Right lobe of liver (tissue), 6 donors: ENCODE measurements around the gene GJB2. TPM values are rescaled to one million over a fixed set of nuclear protein-coding genes. Genes with fewer than 3 reads are reported as not detected.

Experiments
- ATAC-seq, 4 donors: fragments of 200-7000 bp; cut with Tn5 transposase; one replicate each; pipeline ENCODE4 v1.9.1; 2020; ENCODE audit warnings: mild to moderate bottlenecking in 4 of 4, moderate library complexity in 4 of 4
- DNase-seq, 3 donors: peaks; one replicate each; pipeline ENCODE4 v3.0.0-alpha.2; 2020
- H3K27ac ChIP-seq, 3 donors: fragments of 200-600 bp; one replicate each; pipeline ENCODE4 v1.8.0; 2022
- H3K27me3 ChIP-seq, 2 donors: fragments of 200-600 bp; one replicate each; pipeline ENCODE4 v1.8.0; 2022
- H3K36me3 ChIP-seq, 4 donors: fragments of 200-600 bp; sonication (generic) in 1 of 4; one replicate each; pipeline versions ENCODE4 v1.5.1 to v1.8.0; 2017 to 2022; ENCODE audit warnings: control low read depth in 1 of 4
- H3K4me1 ChIP-seq, 4 donors: fragments of 200-600 bp; sonication (generic) in 1 of 4; one replicate each; pipeline versions ENCODE4 v1.5.1 to v1.8.0; 2017 to 2022; ENCODE audit warnings: control low read depth in 1 of 4
- H3K4me3 ChIP-seq, 3 donors: fragments of 200-600 bp; one replicate each; pipeline ENCODE4 v1.8.0; 2022
- H3K9me3 ChIP-seq, 4 donors: fragments of 200-600 bp; sonication (generic) in 1 of 4; one replicate each; pipeline versions ENCODE4 v1.5.1 to v1.8.0; 2017 to 2022; ENCODE audit warnings: control low read depth in 1 of 4
- POLR2A ChIP-seq: fragments of 450-650 bp; IDR thresholded peaks from one replicate; pipeline ENCODE4 v1.6.1; 2017; ENCODE audit warnings: antibody characterized with exemption, mild to moderate bottlenecking
- WGBS: methylation state at CpG from one replicate; pipeline ENCODE4 v1.1.6; 2018; ENCODE audit warnings: low coverage, low lambda C conversion rate; ENCODE audit not compliant: insufficient coverage; ENCODE audit errors: missing lambda C conversion rate; 5-methylcytosine and 5-hydroxymethylcytosine counted together
- intact Hi-C, 2 donors: fragments of 100-400 bp; cut with DNase I; formaldehyde crosslinking; loops; one replicate each; pipeline versions ENCODE4 v1.11.2 to v1.14.1; 2022
- total RNA-seq, 6 experiments: library from RNA; depleted of rRNA in 2 of 6; stranded (reverse); fragments of >200 nt in 2 of 6; fragmentation: NEBNext Ultra II Directional in 3 of 6; extraction: Animal tissue kit (Norgen Biotek cat#: 25700) in 3 of 6; gene quantifications; one replicate each; pipeline versions ENCODE4 v1.1.0 to v1.2.4, GENCODE V29; 2016 to 2023
- TF ChIP-seq, protein P1 (sequence below), 4 donors: fragments of 200-600 bp in 3 of 4; fragments of 450-650 bp in 1 of 4; IDR thresholded peaks; one replicate each; pipeline versions ENCODE4 v1.5.1 to v1.8.0; 2016 to 2022; ENCODE audit warnings: antibody characterized with exemption in 4 of 4, mild to moderate bottlenecking in 2 of 4
- donor health status: DM: no; HTN: yes; CAD: no.
- donor health status: DM: no; HTN: no; CAD: no.
- donor health status: DM: no; HTN: no; CAD: no.
- donor health status: DM: no; HTN: yes; CAD: no.
- donor health status: DM: no; HTN: yes; CAD: no.

The GJB2 gene
- total RNA-seq, 6 experiments from 2014 or later = 21.8 to 40.0 (median 30.0) TPM

DNA sequence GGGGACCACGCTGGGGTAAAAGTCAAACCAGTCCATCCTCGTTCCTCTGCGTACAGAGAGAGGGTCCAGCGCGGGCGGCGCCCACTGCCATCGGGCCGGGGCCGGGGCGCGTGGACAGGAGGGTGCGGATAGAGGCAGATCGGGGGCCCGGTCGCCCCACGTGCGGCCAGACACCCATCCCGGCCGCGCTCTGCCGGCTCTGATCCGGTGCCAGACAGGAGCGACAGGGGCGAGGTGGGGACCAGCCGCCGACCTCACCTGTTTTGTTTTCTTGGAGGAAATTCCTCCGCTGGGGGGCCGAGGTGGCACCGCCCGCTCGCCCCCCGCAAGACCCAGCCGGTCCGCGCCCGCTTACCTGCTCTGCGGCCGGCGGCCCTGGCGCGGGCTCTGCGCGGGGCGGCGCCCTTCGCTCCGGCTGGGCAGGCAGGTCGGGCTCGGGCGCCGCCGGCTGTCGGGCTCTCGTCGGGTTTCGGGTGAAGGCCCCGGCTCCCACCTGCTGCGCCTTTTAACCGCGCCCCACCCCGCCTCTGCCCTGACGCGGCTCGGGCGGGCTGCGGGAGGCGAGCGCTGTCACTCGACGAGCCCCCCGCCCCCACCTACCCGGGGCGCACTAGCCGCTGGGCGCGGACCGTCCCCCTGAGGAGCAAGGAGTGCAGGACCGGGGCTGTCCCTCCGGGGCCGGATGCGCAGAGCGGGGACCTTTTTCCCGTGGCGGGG, 39.3 kb upstream of the GJB2 start, which contains the start of gene GJB6:
Gene GJB6 (minus strand): TSS at position 481 of the 717 bp plus-strand sequence. CDS start 8,839 bp downstream, outside the sequence.
- peaks cover 0 to 7% (median 0%) of the 10 kb centered on the region in 4 donors for H3K4me1 ChIP-seq
- no peaks in the 10 kb centered on the region for H3K27me3 ChIP-seq
- TF ChIP-seq POLR2A = no peak
- TF ChIP-seq, protein P1, sequence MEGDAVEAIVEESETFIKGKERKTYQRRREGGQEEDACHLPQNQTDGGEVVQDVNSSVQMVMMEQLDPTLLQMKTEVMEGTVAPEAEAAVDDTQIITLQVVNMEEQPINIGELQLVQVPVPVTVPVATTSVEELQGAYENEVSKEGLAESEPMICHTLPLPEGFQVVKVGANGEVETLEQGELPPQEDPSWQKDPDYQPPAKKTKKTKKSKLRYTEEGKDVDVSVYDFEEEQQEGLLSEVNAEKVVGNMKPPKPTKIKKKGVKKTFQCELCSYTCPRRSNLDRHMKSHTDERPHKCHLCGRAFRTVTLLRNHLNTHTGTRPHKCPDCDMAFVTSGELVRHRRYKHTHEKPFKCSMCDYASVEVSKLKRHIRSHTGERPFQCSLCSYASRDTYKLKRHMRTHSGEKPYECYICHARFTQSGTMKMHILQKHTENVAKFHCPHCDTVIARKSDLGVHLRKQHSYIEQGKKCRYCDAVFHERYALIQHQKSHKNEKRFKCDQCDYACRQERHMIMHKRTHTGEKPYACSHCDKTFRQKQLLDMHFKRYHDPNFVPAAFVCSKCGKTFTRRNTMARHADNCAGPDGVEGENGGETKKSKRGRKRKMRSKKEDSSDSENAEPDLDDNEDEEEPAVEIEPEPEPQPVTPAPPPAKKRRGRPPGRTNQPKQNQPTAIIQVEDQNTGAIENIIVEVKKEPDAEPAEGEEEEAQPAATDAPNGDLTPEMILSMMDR (IDR thresholded peaks at IDR 0.05) = peak in 1 of 4 donors; percentile 23
- WGBS = no CpG with 5 or more reads among the region's 85 CpGs
- DNase-seq = no peak
- H3K9me3 ChIP-seq = no peaks in the 10 kb centered on the region
- H3K4me3 ChIP-seq = peak within 1 kb of the TSS; percentile 3 to 47 (median 39)
- H3K27ac ChIP-seq = no peak within 1 kb of the TSS
- intact Hi-C loops = no loop called here
- ATAC-seq = peak; percentile 62 to 86 (median 80)
- H3K36me3 ChIP-seq = no peaks in the 10 kb centered on the region

DNA sequence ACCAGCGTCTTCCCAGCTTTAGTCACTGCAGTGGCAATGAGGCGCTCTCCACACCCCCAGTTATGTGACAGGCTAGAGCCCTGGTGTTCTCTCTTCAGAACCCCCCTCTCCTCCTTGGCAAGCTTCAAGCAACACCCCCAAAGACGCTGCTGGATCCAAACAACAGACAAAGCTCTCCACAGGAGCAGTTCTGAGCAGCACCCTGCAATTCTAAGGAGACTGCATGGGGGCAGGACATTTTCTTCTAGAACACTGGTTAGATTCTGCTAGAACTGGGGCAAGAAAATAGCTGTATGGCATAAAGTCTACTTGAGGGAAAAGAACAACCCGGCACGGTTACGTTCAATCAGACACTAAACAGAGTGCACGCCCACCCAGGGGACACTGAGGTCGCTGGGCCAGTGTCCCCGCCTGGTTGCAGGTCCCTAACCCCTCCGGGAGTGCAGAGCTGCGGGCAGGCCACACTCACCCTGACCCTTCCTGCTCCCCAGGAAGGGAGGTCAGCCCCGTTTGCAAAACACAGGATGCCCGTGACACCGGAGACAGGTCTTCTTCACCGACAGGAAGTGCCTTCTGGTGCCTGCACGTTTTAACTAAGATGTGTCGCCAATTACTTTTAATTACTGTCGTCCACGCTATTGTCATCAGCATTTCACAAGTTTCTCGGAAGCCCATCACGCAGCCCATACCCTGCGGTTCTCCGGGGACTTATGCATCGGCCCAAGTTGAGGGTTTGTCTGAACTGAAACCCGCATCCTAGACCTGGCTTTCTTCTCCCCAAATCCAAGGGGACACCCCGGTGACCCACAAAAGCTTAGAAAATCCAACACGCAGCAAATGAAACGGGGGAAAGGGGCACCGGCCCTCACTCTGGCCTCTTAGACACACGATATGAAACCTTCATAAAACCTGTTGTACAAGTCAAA, 38.4 kb upstream of the GJB2 start:
- peak in 1 of 4 donors; percentile 13 for ATAC-seq
- no peak for DNase-seq
- Histone ChIP-seq H3K36me3 (no peaks in the 10 kb centered on the region), H3K9me3 (no peaks in the 10 kb centered on the region), H3K4me3 (peak overlapping the region; percentile 3 to 47 (median 39)), H3K27me3 (no peaks in the 10 kb centered on the region), H3K27ac (no peak overlapping the region), H3K4me1 (peaks cover 0 to 7% (median 0%) of the 10 kb centered on the region in 4 donors)
- WGBS = 43% methylated on average over 25 of the region's 30 CpGs
- intact Hi-C loops = no loop called here
- no peak for TF ChIP-seq POLR2A
- TF ChIP-seq, protein P1 (IDR thresholded peaks at IDR 0.05) = no peak

DNA sequence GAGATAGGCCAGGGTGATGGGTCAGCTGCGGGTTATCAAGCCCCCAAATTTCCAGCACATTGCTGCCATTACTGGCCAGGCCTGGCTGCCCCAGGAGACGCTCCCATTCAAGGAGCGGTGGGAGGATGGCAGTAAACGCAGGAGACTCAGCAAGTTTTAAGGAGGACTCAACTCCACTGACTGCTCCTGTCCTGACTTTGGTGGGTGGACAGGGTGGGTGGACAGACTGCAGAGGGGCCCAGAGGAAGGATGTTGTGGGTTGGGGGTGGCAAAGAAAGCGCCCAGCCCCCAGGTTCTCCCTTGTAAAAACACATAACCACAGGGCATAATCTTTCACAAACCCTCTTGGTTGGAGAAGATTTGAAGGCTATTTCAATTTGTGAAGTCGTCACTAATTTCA, 35.0 kb upstream of the GJB2 start:
- WGBS = 67% methylated on average over 1 of the region's 6 CpGs
- no peaks in the 10 kb centered on the region for H3K9me3 ChIP-seq
- H3K27me3 ChIP-seq = no peaks in the 10 kb centered on the region
- no peaks in the 10 kb centered on the region for H3K36me3 ChIP-seq
- no peak overlapping the region for H3K27ac ChIP-seq
- peaks cover 0 to 7% (median 0%) of the 10 kb centered on the region in 4 donors for H3K4me1 ChIP-seq
- no peak for TF ChIP-seq POLR2A
- TF ChIP-seq, protein P1 (IDR thresholded peaks at IDR 0.05) = no peak
- intact Hi-C loops = no loop called here
- ATAC-seq = no peak
- no peak overlapping the region for H3K4me3 ChIP-seq
- DNase-seq = no peak

DNA sequence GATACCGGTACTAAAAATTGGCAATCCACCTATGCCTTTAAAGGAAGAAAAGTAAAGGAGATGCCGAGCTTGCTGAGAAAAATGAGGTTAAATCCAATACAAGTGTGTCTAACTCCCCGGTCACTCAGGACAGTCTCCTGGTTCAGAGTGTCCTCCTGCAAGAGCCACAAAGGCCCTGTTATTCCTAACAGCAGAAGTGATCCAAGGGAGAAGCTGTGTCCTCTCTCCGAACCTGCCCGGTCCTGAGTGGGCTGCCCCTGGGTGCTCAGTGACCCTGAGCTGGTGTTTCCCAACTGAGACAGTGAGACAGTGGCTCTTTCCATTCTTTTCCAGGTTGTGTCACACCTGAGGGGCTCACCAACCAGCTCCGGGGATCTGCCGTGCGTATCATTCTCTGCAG, 34.5 kb upstream of the GJB2 start:
- Histone ChIP-seq H3K4me3 (no peak overlapping the region), H3K4me1 (peaks cover 0 to 7% (median 0%) of the 10 kb centered on the region in 4 donors), H3K27me3 (no peaks in the 10 kb centered on the region), H3K36me3 (no peaks in the 10 kb centered on the region), H3K27ac (no peak overlapping the region), H3K9me3 (no peaks in the 10 kb centered on the region)
- intact Hi-C loops = no loop called here
- 86% methylated on average over 6 of the region's 8 CpGs for WGBS
- TF ChIP-seq, protein P1 (IDR thresholded peaks at IDR 0.05) = no peak
- DNase-seq (no peak), ATAC-seq (no peak)
